Mesothelial cell of epicardium (in vitro differentiated cells): ENCODE results near the gene SLC30A1. TPM values are rescaled to one million over a fixed set of nuclear protein-coding genes. Genes with fewer than 3 reads are reported as not detected.

Source experiments
- DNase-seq, 2 experiments: peaks; one replicate each; pipeline ENCODE4 v3.0.0; 2021; ENCODE audit warnings: low spot score in 2 of 2; ENCODE audit not compliant: unreplicated experiment in 2 of 2
- H3K27ac Mint-ChIP-seq: 2 replicates; pipeline ENCODE4 v1.8.0; 2021; ENCODE audit warnings: mixed read lengths
- H3K27me3 Mint-ChIP-seq: 2 replicates; pipeline ENCODE4 v1.8.0; 2021; ENCODE audit warnings: low read depth, mixed read lengths
- H3K36me3 Mint-ChIP-seq: 2 replicates; pipeline ENCODE4 v1.8.0; 2021; ENCODE audit warnings: mixed read lengths
- H3K4me1 Mint-ChIP-seq: 2 replicates; pipeline ENCODE4 v1.8.0; 2021; ENCODE audit warnings: mixed read lengths
- H3K4me3 Mint-ChIP-seq: 2 replicates; pipeline ENCODE4 v1.8.0; 2021; ENCODE audit warnings: mild to moderate bottlenecking, moderate library complexity, mixed read lengths
- H3K9me3 Mint-ChIP-seq: 2 replicates; pipeline ENCODE4 v1.8.0; 2021; ENCODE audit warnings: mixed read lengths
- total RNA-seq: library from RNA; stranded (reverse); gene quantifications from 3 replicates; pipeline ENCODE4 v1.2.1, GENCODE V29; 2021
- TF ChIP-seq, protein P1 (sequence below): fragments of 200-600 bp; sonication (generic); IDR thresholded peaks from one replicate; pipeline ENCODE4 v1.5.0; 2021; ENCODE audit warnings: antibody characterized with exemption; ENCODE audit not compliant: unreplicated experiment

The SLC30A1 gene
- total RNA-seq, 1 donor from 2014 or later: 11.0 TPM

DNA sequence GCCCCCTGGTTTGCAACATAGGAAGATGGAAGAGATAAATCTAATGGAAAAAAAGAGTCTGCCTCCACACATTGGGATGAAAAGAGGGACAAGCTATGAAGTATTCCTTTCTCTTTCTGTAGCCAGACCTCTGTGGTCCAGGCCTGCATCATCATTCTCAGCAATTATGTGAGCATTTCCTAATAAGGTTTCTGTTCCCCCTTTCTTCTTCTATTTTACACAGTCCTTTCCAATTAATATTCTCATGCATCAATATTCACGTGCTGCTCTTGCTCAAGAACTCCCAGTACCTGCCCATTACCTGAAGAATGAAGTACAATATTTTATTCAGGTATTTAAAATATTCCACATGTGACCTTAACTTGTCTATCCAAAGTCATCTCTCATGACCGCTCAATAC, 8.2 kb upstream of the SLC30A1 start:
- no peak for DNase-seq
- TF ChIP-seq, protein P1, sequence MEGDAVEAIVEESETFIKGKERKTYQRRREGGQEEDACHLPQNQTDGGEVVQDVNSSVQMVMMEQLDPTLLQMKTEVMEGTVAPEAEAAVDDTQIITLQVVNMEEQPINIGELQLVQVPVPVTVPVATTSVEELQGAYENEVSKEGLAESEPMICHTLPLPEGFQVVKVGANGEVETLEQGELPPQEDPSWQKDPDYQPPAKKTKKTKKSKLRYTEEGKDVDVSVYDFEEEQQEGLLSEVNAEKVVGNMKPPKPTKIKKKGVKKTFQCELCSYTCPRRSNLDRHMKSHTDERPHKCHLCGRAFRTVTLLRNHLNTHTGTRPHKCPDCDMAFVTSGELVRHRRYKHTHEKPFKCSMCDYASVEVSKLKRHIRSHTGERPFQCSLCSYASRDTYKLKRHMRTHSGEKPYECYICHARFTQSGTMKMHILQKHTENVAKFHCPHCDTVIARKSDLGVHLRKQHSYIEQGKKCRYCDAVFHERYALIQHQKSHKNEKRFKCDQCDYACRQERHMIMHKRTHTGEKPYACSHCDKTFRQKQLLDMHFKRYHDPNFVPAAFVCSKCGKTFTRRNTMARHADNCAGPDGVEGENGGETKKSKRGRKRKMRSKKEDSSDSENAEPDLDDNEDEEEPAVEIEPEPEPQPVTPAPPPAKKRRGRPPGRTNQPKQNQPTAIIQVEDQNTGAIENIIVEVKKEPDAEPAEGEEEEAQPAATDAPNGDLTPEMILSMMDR: no peak
- no peak overlapping the region for H3K4me3 Mint-ChIP-seq
- H3K4me1 Mint-ChIP-seq: peaks cover 18% of the 10 kb centered on the region
- no peaks in the 10 kb centered on the region for H3K27me3 Mint-ChIP-seq
- H3K27ac Mint-ChIP-seq: no peak overlapping the region
- no peaks in the 10 kb centered on the region for H3K9me3 Mint-ChIP-seq
- H3K36me3 Mint-ChIP-seq: no peaks in the 10 kb centered on the region

DNA sequence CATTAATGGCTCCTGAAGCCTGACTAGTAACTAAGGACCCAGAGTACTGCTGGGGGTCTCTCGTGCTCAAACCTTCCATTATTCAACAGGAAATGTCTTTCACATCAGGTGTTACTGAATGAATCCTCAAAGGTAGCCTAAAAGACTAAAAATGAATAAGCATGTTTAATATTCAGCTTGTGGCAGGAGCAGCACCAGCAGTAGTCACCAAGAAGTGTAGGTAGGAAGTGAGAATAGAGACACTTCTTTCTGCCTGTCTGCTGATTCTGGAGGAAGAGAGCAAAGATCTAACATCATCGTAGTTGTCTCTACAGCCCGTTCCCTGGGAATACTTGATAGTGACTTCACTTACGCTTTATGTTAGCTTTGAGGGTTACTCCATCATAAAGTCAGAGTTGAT, 7.6 kb upstream of the SLC30A1 start:
- H3K27me3 Mint-ChIP-seq: no peaks in the 10 kb centered on the region
- H3K4me3 Mint-ChIP-seq: no peak overlapping the region
- H3K4me1 Mint-ChIP-seq: peaks cover 18% of the 10 kb centered on the region
- TF ChIP-seq, protein P1: no peak
- no peaks in the 10 kb centered on the region for H3K36me3 Mint-ChIP-seq
- DNase-seq: no peak
- no peaks in the 10 kb centered on the region for H3K9me3 Mint-ChIP-seq
- H3K27ac Mint-ChIP-seq: no peak overlapping the region

DNA sequence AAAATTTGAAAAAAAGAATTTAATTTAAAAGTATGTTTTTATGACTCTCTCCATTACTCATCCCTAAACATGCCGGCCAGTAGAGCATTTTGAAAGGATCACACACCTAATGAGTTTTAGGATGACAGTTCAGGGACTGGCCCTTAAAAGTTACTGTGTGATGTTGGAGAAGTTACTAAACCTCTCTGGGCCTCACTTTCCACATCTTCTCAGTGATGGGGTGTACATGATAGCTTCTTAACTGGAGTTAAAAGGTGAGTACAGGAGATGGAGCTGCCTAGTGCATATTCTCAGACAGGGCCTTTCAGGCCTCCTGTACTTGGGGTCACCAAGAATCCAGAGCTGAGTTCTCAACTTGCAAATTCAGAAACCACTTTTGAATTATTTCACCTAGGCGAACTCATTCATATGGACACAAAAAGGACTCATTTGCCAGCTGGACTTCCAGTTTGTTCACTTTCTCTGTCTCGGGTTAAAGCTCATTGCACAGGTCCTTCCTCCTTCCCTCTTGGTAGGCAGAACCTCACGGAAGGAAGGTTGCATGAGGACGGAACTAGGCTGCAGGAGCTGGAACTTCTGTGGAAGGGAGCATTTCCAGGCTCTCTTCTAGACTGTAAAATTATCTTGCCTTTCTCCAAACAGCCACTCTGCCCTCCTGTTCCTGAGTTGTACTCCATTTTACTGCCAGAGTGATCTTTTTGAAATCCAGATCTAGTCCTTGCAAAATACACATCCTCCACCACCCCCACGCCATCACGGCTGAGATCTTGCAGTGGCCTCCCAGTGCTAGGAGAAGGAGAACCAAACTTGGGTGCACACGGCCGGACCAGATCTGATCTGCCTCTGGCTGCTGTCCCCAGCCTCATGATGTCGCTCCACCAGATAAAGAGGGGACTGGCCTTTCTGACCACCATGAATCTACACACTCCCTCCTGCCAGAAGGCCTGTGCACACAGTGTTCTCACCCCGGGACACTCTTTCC, 4.3 kb upstream of the SLC30A1 start:
- Mint-ChIP-seq H3K4me3 (no peak overlapping the region), H3K27me3 (no peaks in the 10 kb centered on the region), H3K36me3 (no peaks in the 10 kb centered on the region), H3K9me3 (no peaks in the 10 kb centered on the region), H3K27ac (no peak overlapping the region), H3K4me1 (peaks cover 29% of the 10 kb centered on the region)
- TF ChIP-seq, protein P1: no peak
- no peak for DNase-seq

DNA sequence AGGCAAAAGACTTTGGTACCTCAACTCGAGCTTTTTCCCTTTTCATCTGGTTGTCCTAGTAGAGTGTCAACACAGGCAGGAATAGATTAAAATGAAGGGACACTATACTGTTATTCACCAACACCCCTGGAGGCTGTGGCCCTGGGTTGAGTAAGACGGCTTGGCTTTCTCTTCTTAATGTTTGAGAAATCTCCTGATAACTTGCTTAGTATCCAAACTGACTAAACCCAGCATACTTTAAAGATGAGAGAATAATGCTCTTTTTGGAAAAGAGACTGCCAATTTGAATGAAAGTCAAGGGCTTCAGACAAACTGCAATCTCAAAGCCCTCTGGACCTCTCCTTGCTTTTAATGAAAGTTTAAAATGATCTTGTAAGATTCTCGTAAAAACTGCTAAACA, 2.6 kb upstream of the SLC30A1 start:
- no peak for DNase-seq
- Mint-ChIP-seq H3K27me3 (no peaks in the 10 kb centered on the region), H3K4me3 (no peak overlapping the region), H3K36me3 (no peaks in the 10 kb centered on the region), H3K4me1 (peaks cover 39% of the 10 kb centered on the region), H3K9me3 (no peaks in the 10 kb centered on the region), H3K27ac (peak overlapping the region; percentile 39)
- TF ChIP-seq, protein P1: no peak

DNA sequence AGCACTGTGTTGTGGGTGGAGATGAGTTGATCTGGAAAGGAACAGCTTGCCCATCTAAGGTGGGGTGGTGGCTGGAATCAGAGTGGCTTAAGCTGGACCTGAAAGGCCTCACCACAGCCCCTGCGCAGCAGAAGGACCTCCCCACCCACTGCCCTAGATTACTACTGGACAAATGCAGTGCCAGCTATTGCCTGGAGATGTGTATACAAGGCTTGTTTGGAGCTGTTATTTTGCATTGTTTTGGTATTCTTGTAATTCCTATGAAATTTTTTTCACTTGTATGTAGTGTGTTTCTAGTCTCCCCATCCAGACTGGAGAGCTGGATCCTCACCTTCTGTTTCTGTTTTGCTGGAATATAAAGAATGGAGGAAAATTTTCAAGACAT, 1.3 kb upstream of the SLC30A1 start:
- DNase-seq: no peak
- Mint-ChIP-seq H3K4me3 (peak overlapping the region; percentile 85), H3K9me3 (no peaks in the 10 kb centered on the region), H3K36me3 (peaks cover 2% of the 10 kb centered on the region), H3K27ac (peak overlapping the region; percentile 31), H3K27me3 (no peaks in the 10 kb centered on the region), H3K4me1 (peaks cover 48% of the 10 kb centered on the region)
- TF ChIP-seq, protein P1: no peak
